K562 (cell line): ENCODE results near the gene PLOD1. TPM values are rescaled to one million over a fixed set of nuclear protein-coding genes. Genes with fewer than 3 reads are reported as not detected.

Source experiments
- BCOR ChIP-seq: fragments of 450-650 bp; IDR thresholded peaks from 2 replicates; pipeline ENCODE4 v1.6.1; 2016
- CBX5 ChIP-seq: IDR thresholded peaks from 2 replicates; pipeline ENCODE4 v1.6.1; 2014; ENCODE audit warnings: low read depth, borderline replicate concordance
- FOXA3 ChIP-seq, 2 experiments: fragments of 450-650 bp in 1 of 2; sonication (generic) in 1 of 2; formaldehyde crosslinking; IDR thresholded peaks in 1 of 2; conservative IDR thresholded peaks in 1 of 2; 2 replicates each; pipeline versions ENCODE4 v1.4.0 to v1.8.0; 2020 to 2022; ENCODE audit warnings: mild to moderate bottlenecking in 2 of 2, missing genetic modification reagents in 1 of 2
- HNRNPUL1 ChIP-seq: fragments of 200-400 bp; formaldehyde crosslinking; IDR thresholded peaks from 2 replicates; pipeline ENCODE4 v1.6.1; 2017; ENCODE audit warnings: low read length
- MAZ ChIP-seq, 2 experiments: fragments of 450-650 bp in 1 of 2; sonication (generic) in 1 of 2; formaldehyde crosslinking; IDR thresholded peaks in 1 of 2; conservative IDR thresholded peaks in 1 of 2; 2 replicates each; pipeline versions ENCODE4 v1.4.0 to v1.5.0; 2020; ENCODE audit warnings: mild to moderate bottlenecking in 1 of 2, missing genetic modification reagents in 1 of 2
- MCM2 ChIP-seq: fragments of 450-650 bp; IDR thresholded peaks from 2 replicates; pipeline ENCODE4 v1.6.1; 2017; ENCODE audit warnings: low read depth, mild to moderate bottlenecking
- MCM3 ChIP-seq: fragments of 450-650 bp; IDR thresholded peaks from 2 replicates; pipeline ENCODE4 v1.6.1; 2016
- NCOR1 ChIP-seq: fragments of 450-650 bp; IDR thresholded peaks from 2 replicates; pipeline ENCODE4 v1.6.1; 2016; ENCODE audit warnings: mild to moderate bottlenecking, moderate library complexity
- POLR2G ChIP-seq: fragments of 200-400 bp; formaldehyde crosslinking; IDR thresholded peaks from 2 replicates; pipeline ENCODE4 v1.6.1; 2017; ENCODE audit warnings: low read depth, mild to moderate bottlenecking, antibody characterized with exemption, low read length, moderate library complexity
- RBM15 ChIP-seq: fragments of 200-400 bp; formaldehyde crosslinking; IDR thresholded peaks from 2 replicates; pipeline ENCODE4 v1.6.1; 2018; ENCODE audit warnings: mild to moderate bottlenecking, low read length, moderate library complexity; ENCODE audit not compliant: insufficient read depth
- RBM17 ChIP-seq: fragments of 200-400 bp; formaldehyde crosslinking; IDR thresholded peaks from 2 replicates; pipeline ENCODE4 v1.6.1; 2017; ENCODE audit warnings: low read depth, mild to moderate bottlenecking, low read length, borderline replicate concordance
- RNF2 ChIP-seq: sonication (generic); IDR thresholded peaks from 2 replicates; pipeline ENCODE4 v1.6.1; 2016
- ZNF175 ChIP-seq: fragments of 200-800 bp; sonication (Bioruptor generic); IDR thresholded peaks from 2 replicates; pipeline ENCODE4 v1.6.1; 2016; ENCODE audit warnings: low read depth, mild to moderate bottlenecking, missing genetic modification characterization, missing compliant biosample characterization
- ZNF347 ChIP-seq: fragments of 450-650 bp; formaldehyde crosslinking; IDR thresholded peaks from 2 replicates; pipeline ENCODE4 v1.4.0; 2020; ENCODE audit warnings: low read depth, mild to moderate bottlenecking, moderate library complexity
- ZNF766 ChIP-seq: fragments of 200-800 bp; sonication (Bioruptor generic); conservative IDR thresholded peaks from 2 replicates; pipeline ENCODE4 v1.6.1; 2016; ENCODE audit warnings: missing genetic modification characterization, missing compliant biosample characterization
- polyA plus RNA-seq, 8 experiments: library from polyadenylated mRNA; depleted of rRNA in 4 of 8; stranded (reverse) in 5 of 8; unstranded in 3 of 8; fragments of >200 nt; fragmentation: Nextera tagmentation in 2 of 8; fragmentation: Illumina TruSeq in 1 of 8; extraction: Ambion mirVana in 2 of 8; extraction: Trizol in 1 of 8; gene quantifications; 2 replicates each; pipeline versions ENCODE4 v1.2.1 to v1.2.3, GENCODE V29; 2011 to 2014; ENCODE audit warnings: inconsistent platforms in 1 of 8, missing spikeins in 1 of 8
- total RNA-seq, 7 experiments: library from RNA; depleted of rRNA in 6 of 7; stranded (reverse); fragments of >200 nt in 6 of 7; fragmentation: Illumina TruSeq in 2 of 7; extraction: Trizol in 2 of 7; gene quantifications; 2 replicates each; pipeline versions ENCODE4 v1.2.1 to v1.2.3, GENCODE V29; 2011 to 2021; ENCODE audit warnings: low replicate concordance in 1 of 7
- TF ChIP-seq, protein P1 (sequence below): fragments of 450-650 bp; IDR thresholded peaks from 2 replicates; pipeline ENCODE4 v1.6.1; 2018; ENCODE audit not compliant: partially characterized antibody
- TF ChIP-seq, protein P2 (sequence below): fragments of 450-650 bp; IDR thresholded peaks from 2 replicates; pipeline ENCODE4 v1.6.1; 2017; ENCODE audit warnings: mild to moderate bottlenecking, moderate library complexity
- TF ChIP-seq, protein P3 (sequence below): fragments of 450-650 bp; IDR thresholded peaks from 2 replicates; pipeline ENCODE4 v1.6.1; 2016; ENCODE audit warnings: missing biosample characterization, missing genetic modification characterization
- TF ChIP-seq, protein P4 (sequence below): fragments of 250-450 bp; sonication (Bioruptor Pico); IDR thresholded peaks from 2 replicates; pipeline ENCODE4 v1.5.0; 2021; ENCODE audit warnings: mild to moderate bottlenecking, borderline replicate concordance

PLOD1 gene
- total and polyA plus RNA-seq, 9 of the 15 experiments (the other 6 are each of a cell fraction or from before 2014, with no cell fraction given): 16.6 to 90.8 (median 52.7) TPM

DNA sequence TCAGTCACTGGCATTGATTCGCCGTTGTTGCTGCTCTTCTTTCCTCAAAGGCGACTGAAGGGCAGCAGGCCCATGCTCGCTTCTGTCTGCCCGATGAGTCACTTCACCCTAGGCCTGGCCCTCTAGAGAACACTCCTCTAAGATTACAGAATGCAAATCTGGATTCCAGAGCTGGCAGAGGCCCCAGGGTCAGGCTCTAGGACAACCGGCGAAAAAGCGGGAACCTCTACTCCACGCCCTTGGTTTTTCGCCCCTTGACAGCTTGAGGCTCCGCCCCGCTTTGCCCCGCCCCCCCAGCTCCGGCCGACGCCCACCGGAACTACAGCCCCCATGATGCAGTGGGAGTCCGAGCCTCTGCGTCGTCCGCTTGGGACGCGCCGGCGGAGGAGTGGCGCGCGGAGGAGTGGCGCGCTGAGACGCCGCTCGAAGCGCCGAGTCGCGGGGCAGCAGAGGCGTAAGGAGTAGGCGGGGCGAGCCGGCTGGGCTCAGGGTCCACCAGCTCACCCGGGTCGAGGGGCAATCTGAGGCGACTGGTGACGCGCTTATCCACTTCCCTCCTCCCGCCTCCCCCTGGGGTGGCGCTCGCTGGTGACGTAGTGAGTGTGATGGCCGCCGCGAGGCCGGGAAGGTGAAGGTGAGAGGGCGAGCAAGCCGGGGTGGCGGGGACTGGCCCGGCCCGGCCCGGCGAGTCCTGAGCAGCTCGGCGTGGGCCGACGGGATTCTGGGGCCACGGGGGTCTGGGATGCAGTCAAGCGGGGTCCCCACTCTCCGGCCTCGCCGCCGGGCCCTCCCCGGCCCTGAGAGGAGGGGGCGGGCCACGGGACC, 45.5 kb downstream of the PLOD1 start, which contains the start of gene MFN2 (continued):
- TF ChIP-seq, protein P1, sequence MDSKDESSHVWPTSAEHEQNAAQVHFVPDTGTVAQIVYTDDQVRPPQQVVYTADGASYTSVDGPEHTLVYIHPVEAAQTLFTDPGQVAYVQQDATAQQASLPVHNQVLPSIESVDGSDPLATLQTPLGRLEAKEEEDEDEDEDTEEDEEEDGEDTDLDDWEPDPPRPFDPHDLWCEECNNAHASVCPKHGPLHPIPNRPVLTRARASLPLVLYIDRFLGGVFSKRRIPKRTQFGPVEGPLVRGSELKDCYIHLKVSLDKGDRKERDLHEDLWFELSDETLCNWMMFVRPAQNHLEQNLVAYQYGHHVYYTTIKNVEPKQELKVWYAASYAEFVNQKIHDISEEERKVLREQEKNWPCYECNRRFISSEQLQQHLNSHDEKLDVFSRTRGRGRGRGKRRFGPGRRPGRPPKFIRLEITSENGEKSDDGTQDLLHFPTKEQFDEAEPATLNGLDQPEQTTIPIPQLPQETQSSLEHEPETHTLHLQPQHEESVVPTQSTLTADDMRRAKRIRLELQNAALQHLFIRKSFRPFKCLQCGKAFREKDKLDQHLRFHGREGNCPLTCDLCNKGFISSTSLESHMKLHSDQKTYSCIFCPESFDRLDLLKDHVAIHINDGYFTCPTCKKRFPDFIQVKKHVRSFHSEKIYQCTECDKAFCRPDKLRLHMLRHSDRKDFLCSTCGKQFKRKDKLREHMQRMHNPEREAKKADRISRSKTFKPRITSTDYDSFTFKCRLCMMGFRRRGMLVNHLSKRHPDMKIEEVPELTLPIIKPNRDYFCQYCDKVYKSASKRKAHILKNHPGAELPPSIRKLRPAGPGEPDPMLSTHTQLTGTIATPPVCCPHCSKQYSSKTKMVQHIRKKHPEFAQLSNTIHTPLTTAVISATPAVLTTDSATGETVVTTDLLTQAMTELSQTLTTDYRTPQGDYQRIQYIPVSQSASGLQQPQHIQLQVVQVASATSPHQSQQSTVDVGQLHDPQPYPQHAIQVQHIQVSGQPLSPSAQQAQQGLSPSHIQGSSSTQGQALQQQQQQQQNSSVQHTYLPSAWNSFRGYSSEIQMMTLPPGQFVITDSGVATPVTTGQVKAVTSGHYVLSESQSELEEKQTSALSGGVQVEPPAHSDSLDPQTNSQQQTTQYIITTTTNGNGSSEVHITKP: no peak
- TF ChIP-seq, protein P2, sequence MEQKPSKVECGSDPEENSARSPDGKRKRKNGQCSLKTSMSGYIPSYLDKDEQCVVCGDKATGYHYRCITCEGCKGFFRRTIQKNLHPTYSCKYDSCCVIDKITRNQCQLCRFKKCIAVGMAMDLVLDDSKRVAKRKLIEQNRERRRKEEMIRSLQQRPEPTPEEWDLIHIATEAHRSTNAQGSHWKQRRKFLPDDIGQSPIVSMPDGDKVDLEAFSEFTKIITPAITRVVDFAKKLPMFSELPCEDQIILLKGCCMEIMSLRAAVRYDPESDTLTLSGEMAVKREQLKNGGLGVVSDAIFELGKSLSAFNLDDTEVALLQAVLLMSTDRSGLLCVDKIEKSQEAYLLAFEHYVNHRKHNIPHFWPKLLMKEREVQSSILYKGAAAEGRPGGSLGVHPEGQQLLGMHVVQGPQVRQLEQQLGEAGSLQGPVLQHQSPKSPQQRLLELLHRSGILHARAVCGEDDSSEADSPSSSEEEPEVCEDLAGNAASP: no peak
- TF ChIP-seq RBM15 (no peak), RNF2 (no peak; the same call in 1 of the 2 replicates), ZNF175 (CRISPR knock-in tag) (peak; percentile 49), BCOR (no peak), FOXA3 (CRISPR knock-in tag; conservative IDR thresholded peaks at IDR 0.05 in 1 of 2, IDR thresholded peaks at IDR 0.05 in 1 of 2) (no peak), MCM2 (no peak), ZNF766 (peak; percentile 79), CBX5 (no peak), MCM3 (no peak), POLR2G (peak; percentile 98), NCOR1 (peak; percentile 15; the same call in 1 of the 2 replicates), MAZ (CRISPR knock-in tag; conservative IDR thresholded peaks at IDR 0.05 in 1 of 2, IDR thresholded peaks at IDR 0.05 in 1 of 2) (peak; percentile 100), ZNF347 (CRISPR knock-in tag) (no peak), HNRNPUL1 (no peak), RBM17 (no peak)
- TF ChIP-seq, protein P3, sequence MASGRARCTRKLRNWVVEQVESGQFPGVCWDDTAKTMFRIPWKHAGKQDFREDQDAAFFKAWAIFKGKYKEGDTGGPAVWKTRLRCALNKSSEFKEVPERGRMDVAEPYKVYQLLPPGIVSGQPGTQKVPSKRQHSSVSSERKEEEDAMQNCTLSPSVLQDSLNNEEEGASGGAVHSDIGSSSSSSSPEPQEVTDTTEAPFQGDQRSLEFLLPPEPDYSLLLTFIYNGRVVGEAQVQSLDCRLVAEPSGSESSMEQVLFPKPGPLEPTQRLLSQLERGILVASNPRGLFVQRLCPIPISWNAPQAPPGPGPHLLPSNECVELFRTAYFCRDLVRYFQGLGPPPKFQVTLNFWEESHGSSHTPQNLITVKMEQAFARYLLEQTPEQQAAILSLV (tag): no peak
- TF ChIP-seq, protein P4, sequence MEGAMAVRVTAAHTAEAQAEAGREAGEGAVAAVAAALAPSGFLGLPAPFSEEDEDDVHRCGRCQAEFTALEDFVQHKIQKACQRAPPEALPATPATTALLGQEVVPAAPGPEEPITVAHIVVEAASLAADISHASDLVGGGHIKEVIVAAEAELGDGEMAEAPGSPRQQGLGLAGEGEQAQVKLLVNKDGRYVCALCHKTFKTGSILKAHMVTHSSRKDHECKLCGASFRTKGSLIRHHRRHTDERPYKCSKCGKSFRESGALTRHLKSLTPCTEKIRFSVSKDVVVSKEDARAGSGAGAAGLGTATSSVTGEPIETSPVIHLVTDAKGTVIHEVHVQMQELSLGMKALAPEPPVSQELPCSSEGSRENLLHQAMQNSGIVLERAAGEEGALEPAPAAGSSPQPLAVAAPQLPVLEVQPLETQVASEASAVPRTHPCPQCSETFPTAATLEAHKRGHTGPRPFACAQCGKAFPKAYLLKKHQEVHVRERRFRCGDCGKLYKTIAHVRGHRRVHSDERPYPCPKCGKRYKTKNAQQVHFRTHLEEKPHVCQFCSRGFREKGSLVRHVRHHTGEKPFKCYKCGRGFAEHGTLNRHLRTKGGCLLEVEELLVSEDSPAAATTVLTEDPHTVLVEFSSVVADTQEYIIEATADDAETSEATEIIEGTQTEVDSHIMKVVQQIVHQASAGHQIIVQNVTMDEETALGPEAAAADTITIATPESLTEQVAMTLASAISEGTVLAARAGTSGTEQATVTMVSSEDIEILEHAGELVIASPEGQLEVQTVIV (CRISPR knock-in tag): peak; percentile 92
